Heart right ventricle (tissue), 16 donors: Measurements from ENCODE around the gene CDKN2D. TPM values are rescaled to one million over a fixed set of nuclear protein-coding genes. Genes with fewer than 3 reads are reported as not detected.
"Not testable (repeated sequence)": the region's sequence is repeated elsewhere in the genome, so short reads cannot be mapped to it uniquely, and the experiment has no call there.

ENCODE experiments used
- ATAC-seq, 8 donors: fragments of 200-7000 bp; cut with Tn5 transposase; one replicate each; pipeline ENCODE4 v1.9.1; 2020; ENCODE audit warnings: mild to moderate bottlenecking in 8 of 8, moderate library complexity in 8 of 8, moderate number of reproducible peaks in 1 of 8
- DNase-seq, 2 donors: peaks; one replicate each; pipeline ENCODE4 v3.0.0-alpha.2; 2020
- H3K27ac ChIP-seq, 10 donors: fragments of 200-600 bp; sonication (generic) in 2 of 10; one replicate each; pipeline versions ENCODE4 v1.5.0 to v1.8.0; 2020 to 2022; ENCODE audit warnings: mild to moderate bottlenecking in 3 of 10
- H3K27me3 ChIP-seq, 7 donors: fragments of 200-600 bp; one replicate each; pipeline ENCODE4 v1.8.0; 2021 to 2022; ENCODE audit warnings: mild to moderate bottlenecking in 2 of 7
- H3K36me3 ChIP-seq, 9 donors: fragments of 200-600 bp; sonication (generic) in 1 of 9; one replicate each; pipeline versions ENCODE4 v1.5.0 to v1.8.0; 2020 to 2022; ENCODE audit warnings: mild to moderate bottlenecking in 2 of 9
- H3K4me1 ChIP-seq, 9 donors: fragments of 200-600 bp; sonication (generic) in 1 of 9; one replicate each; pipeline versions ENCODE4 v1.5.0 to v1.8.0; 2020 to 2022; ENCODE audit warnings: mild to moderate bottlenecking in 4 of 9
- H3K4me3 ChIP-seq, 10 donors: fragments of 200-600 bp; sonication (generic) in 2 of 10; one replicate each; pipeline versions ENCODE4 v1.5.0 to v1.8.0; 2020 to 2022; ENCODE audit warnings: mild to moderate bottlenecking in 7 of 10, moderate library complexity in 2 of 10
- H3K9me3 ChIP-seq, 11 donors: fragments of 200-600 bp in 10 of 11; sonication (generic) in 2 of 11; one replicate each; pipeline versions ENCODE4 v1.5.0 to v1.8.0; 2013 to 2022; ENCODE audit warnings: mild to moderate bottlenecking in 2 of 11, control low read depth in 1 of 11, moderate library complexity in 1 of 11
- WGBS, 2 donors: extraction: QIAGEN DNeasy Blood & Tissue Kit; methylation state at CpG; one replicate each; pipeline ENCODE4 v1.1.7; 2013; ENCODE audit warnings: inconsistent platforms in 1 of 2; 5-methylcytosine and 5-hydroxymethylcytosine counted together
- intact Hi-C, 10 donors: fragments of 100-400 bp; cut with DNase I; formaldehyde crosslinking; loops; one replicate each; pipeline versions ENCODE4 v1.11.1 to v1.14.2; 2022
- polyA plus RNA-seq, 2 donors: library from polyadenylated mRNA; stranded (reverse); fragments of 200-250 nt; gene quantifications; one replicate each; pipeline ENCODE4 v1.2.3, GENCODE V29; 2013
- total RNA-seq, 10 donors: library from RNA; stranded (reverse); fragmentation: NEBNext Ultra II Directional in 3 of 10; extraction: Animal tissue kit (Norgen Biotek cat#: 25700) in 3 of 10; gene quantifications; one replicate each; pipeline versions ENCODE4 v1.2.1 to v1.2.4, GENCODE V29; 2021 to 2023
- TF ChIP-seq, protein P1 (sequence below), 9 donors: fragments of 200-600 bp; sonication (generic) in 2 of 9; IDR thresholded peaks; one replicate each; pipeline versions ENCODE4 v1.5.0 to v1.8.0; 2021 to 2022; ENCODE audit warnings: antibody characterized with exemption in 9 of 9, mild to moderate bottlenecking in 5 of 9, moderate library complexity in 1 of 9
- donor health status: Arrhythmogenic right ventricular cardiomyopathy.
- donor health status: ischemic (EF 13 %, LVEDD 7.1; RV severe dilation, severe dysfunction).
- donor health status: healthy with polysubstance abuse.
- donor health status: DM: no; HTN: yes; CAD: no.
- donor health status: DM: no; HTN: no; CAD: no.
- donor health status: ischemic (EF 25% LVEDD 6.9; RV normal size, moderate dysfunction).
- donor health status: ischemic (EF 25% LVEDD 5.7; RV mildly dilated, moderate dysfunction).
- donor health status: healthy.
- donor health status: DM: yes; HTN: yes; CAD: no.
- donor health status: Ischemic cardiomyopathy.
- donor health status: ischemic (EF 35%, LVEDD 5.7; RV mildly dilated, moderate dysfunction).
- donor health status: nonischemic (EF 11% LVEDD 7.7; RV severe dilation, severe dysfunction).
- donor health status: DM: yes; HTN: yes; CAD: no.
- donor health status: PGD.
- donor health status: ischemic (EF 29% LVEDD 5.4; RV normal size, mild dysfunction).
- donor health status: nonischemic (EF 23%, LVEDD 6.1; RV moderate dilation, normal function).

The CDKN2D gene
- total and polyA plus RNA-seq, 12 donors, result 5.7 to 25.6 (median 10.3) TPM

GRCh38 chr19:10532457-10532856, 36.3 kb downstream of the CDKN2D start:
- DNase-seq (no peak), ATAC-seq (no peak)
- intact Hi-C loops, result no loop called here
- H3K9me3 ChIP-seq, result no peaks in the 10 kb centered on the region
- H3K4me3 ChIP-seq, result no peak overlapping the region
- H3K4me1 ChIP-seq, result peaks cover 0 to 10% (median 0%) of the 10 kb centered on the region in 9 donors
- TF ChIP-seq, protein P1, sequence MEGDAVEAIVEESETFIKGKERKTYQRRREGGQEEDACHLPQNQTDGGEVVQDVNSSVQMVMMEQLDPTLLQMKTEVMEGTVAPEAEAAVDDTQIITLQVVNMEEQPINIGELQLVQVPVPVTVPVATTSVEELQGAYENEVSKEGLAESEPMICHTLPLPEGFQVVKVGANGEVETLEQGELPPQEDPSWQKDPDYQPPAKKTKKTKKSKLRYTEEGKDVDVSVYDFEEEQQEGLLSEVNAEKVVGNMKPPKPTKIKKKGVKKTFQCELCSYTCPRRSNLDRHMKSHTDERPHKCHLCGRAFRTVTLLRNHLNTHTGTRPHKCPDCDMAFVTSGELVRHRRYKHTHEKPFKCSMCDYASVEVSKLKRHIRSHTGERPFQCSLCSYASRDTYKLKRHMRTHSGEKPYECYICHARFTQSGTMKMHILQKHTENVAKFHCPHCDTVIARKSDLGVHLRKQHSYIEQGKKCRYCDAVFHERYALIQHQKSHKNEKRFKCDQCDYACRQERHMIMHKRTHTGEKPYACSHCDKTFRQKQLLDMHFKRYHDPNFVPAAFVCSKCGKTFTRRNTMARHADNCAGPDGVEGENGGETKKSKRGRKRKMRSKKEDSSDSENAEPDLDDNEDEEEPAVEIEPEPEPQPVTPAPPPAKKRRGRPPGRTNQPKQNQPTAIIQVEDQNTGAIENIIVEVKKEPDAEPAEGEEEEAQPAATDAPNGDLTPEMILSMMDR (IDR thresholded peaks at IDR 0.05), result no peak
- H3K27ac ChIP-seq, result no peak overlapping the region
- 81 to 87% methylated on average over 1 of the region's 1 CpG for WGBS, 2 donors
- H3K36me3 ChIP-seq, result no peaks in the 10 kb centered on the region
- H3K27me3 ChIP-seq, result peaks cover 0 to under 1% (median 0%) of the 10 kb centered on the region in 7 donors

DNA sequence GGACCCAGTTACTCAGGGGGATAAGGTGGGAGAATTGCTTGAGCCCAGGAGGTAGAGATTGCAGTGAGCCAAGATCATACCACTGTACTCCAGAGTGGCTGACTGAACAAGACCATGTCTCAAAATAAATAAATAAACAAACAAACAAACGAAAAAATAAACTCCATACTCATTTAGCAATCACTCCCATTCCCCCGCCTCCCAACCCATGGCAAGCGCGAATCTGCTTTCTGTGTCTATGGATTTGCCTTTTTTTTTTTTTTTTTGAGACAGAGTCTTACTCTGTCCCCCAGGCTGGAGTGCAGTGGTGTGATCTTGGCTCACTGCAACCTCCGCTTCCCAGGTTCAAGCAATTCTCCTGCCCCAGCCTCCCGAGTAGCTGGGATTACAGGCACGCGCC, 41.9 kb downstream of the CDKN2D start:
- H3K36me3 ChIP-seq, H3K27me3 ChIP-seq, H3K27ac ChIP-seq, intact Hi-C loops, H3K4me3 ChIP-seq, H3K9me3 ChIP-seq, ATAC-seq, DNase-seq, H3K4me1 ChIP-seq: not testable (repeated sequence)
- 86 to 88% methylated on average over 8 of the region's 8 CpGs for WGBS, 2 donors

DNA sequence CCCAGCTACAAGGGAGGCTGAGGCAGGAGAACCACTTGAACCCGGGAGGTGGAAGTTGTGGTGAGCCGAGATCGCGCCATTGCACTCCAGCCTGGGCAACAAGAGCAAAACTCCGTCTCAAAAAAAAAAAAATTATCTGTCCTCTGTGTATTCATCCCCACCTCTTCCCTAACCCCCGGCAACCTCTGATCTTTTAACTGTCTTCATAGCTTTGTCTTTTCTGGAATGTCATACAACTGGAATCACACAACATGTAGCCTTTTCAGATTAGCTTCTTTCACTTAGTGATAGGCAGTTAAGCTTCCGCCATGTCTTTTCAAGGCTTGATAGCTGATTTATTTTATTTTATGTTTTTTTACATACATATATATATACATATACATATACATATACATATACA, 43.1 kb downstream of the CDKN2D start:
- Histone ChIP-seq H3K27me3 (peaks cover 0 to 6% (median 0%) of the 10 kb centered on the region in 7 donors), H3K4me3 (no peak overlapping the region), H3K36me3 (no peaks in the 10 kb centered on the region), H3K27ac (no peak overlapping the region), H3K9me3 (no peaks in the 10 kb centered on the region), H3K4me1 (no peaks in the 10 kb centered on the region)
- ATAC-seq (no peak), DNase-seq (no peak)
- intact Hi-C loops, result loop anchor here in 1 of 10 donors (1.0 kb wide), 1 partner anchor 31 kb away; no protein-coding TSS in a partner anchor
- TF ChIP-seq, protein P1 (IDR thresholded peaks at IDR 0.05), result no peak
- WGBS, 2 donors, result 92 to 97% methylated on average over 7 of the region's 7 CpGs

- peaks cover 0 to 11% (median 8%) of the 10 kb centered on the region in 9 donors for H3K4me1 ChIP-seq
- WGBS, 2 donors, result 81 to 83% methylated on average over 3 of the region's 3 CpGs
- no peaks in the 10 kb centered on the region for H3K9me3 ChIP-seq
- intact Hi-C loops, result no loop called here
- DNase-seq (no peak), ATAC-seq (no peak)
- H3K4me3 ChIP-seq, result no peak overlapping the region
- peaks cover 0 to 30% (median 21%) of the 10 kb centered on the region in 7 donors for H3K27me3 ChIP-seq
- H3K27ac ChIP-seq, result no peak overlapping the region
- no peaks in the 10 kb centered on the region for H3K36me3 ChIP-seq
- TF ChIP-seq, protein P1 (IDR thresholded peaks at IDR 0.05), result no peak
Observed at GRCh38 chr19:10523135-10523636, 45.6 kb downstream of the CDKN2D start.

DNA sequence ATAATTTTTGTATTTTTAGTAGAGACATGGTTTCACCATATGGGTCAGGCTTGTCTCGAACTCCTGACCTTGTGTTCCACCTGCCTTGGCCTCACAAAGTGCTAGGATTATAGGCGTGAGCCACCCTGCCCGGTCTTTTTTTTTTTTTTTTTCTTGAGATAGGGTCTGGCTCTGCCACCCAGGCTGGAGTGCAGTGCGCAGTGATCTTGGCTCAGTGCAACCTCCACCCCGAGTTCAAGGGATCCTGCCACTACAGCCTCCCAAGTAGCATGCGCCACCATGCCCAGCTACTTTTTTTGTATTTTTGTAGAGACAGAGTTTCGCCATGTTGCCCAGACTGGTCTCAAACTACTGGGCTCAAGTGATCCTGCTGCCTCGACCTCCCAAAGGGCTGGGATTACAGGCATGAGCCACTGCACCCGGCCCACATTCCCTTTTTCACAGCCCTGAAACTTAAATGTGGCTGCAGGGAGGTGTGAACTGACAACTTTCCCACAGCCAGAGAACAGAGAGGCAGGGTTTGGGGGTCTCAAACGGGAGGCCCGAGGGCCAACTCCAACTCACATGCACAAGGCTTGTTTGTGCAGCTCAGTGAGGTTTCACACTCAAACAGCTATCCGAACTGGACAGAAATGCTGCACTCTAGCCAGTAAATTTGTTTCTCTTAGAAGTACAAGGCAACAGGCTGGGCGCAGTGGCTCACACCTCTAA, 47.2 kb downstream of the CDKN2D start:
- intact Hi-C loops, result no loop called here
- Histone ChIP-seq H3K27me3 (peaks cover 0 to 46% (median 37%) of the 10 kb centered on the region in 7 donors), H3K4me3 (no peak overlapping the region), H3K27ac (no peak overlapping the region), H3K4me1 (peaks cover 7 to 27% (median 23%) of the 10 kb centered on the region in 9 donors), H3K9me3 (no peaks in the 10 kb centered on the region), H3K36me3 (no peaks in the 10 kb centered on the region)
- DNase-seq (no peak), ATAC-seq (no peak)
- 78 to 84% methylated on average over 13 of the region's 13 CpGs for WGBS, 2 donors
- TF ChIP-seq, protein P1 (IDR thresholded peaks at IDR 0.05), result no peak
